Fibroblast of lung (primary cell): Measurements from ENCODE around the gene ANK2. TPM values are rescaled to one million over a fixed set of nuclear protein-coding genes. Genes with fewer than 3 reads are reported as not detected.

Experiments
- DNase-seq, 2 donors: peaks; one replicate each; pipeline versions ENCODE4 v3.0.0 to v3.0.0-alpha.2; 2010; ENCODE audit warnings: low read depth in 2 of 2
- H2AFZ ChIP-seq: 2 replicates; pipeline ENCODE4 v1.5.1; 2012; ENCODE audit warnings: low read length, control low read depth, inconsistent platforms
- H3K27ac ChIP-seq: 2 replicates; pipeline ENCODE4 v1.5.1; 2011; ENCODE audit warnings: low read length, control low read depth; ENCODE audit not compliant: insufficient read depth
- H3K27me3 ChIP-seq: 2 replicates; pipeline ENCODE4 v1.5.1; 2011; ENCODE audit warnings: mild to moderate bottlenecking, low read length; ENCODE audit not compliant: control insufficient read depth, insufficient read depth
- H3K36me3 ChIP-seq: 2 replicates; pipeline ENCODE4 v1.5.1; 2011; ENCODE audit warnings: low read length; ENCODE audit not compliant: control insufficient read depth, insufficient read depth
- H3K4me1 ChIP-seq: 2 replicates; pipeline ENCODE4 v1.5.1; 2011; ENCODE audit warnings: low read length; ENCODE audit not compliant: control insufficient read depth, insufficient read depth; ENCODE audit errors: extremely low read depth
- H3K4me2 ChIP-seq: 2 replicates; pipeline ENCODE4 v1.5.1; 2011; ENCODE audit warnings: low read length, control low read depth; ENCODE audit not compliant: insufficient read depth; ENCODE audit errors: extremely low read depth
- H3K4me3 ChIP-seq, 4 experiments: fragments of 200-600 bp in 1 of 4; sonication (generic) in 1 of 4; replicated peaks in 1 of 4; 2 replicates each; pipeline ENCODE4 v1.5.1; 2011 to 2016; ENCODE audit warnings: low read length in 4 of 4, low read depth in 3 of 4, mild to moderate bottlenecking in 3 of 4, control low read depth in 2 of 4, inconsistent platforms in 1 of 4, mixed read lengths in 1 of 4; ENCODE audit not compliant: insufficient read depth in 1 of 4; ENCODE audit errors: control extremely low read depth in 1 of 4
- H3K79me2 ChIP-seq: 2 replicates; pipeline ENCODE4 v1.5.1; 2012; ENCODE audit warnings: mild to moderate bottlenecking, low read length, inconsistent platforms; ENCODE audit not compliant: control insufficient read depth, insufficient read depth
- H3K9ac ChIP-seq: 2 replicates; pipeline ENCODE4 v1.5.1; 2011; ENCODE audit warnings: mild to moderate bottlenecking, low read length, control low read depth; ENCODE audit not compliant: insufficient read depth
- H3K9me3 ChIP-seq: 2 replicates; pipeline ENCODE4 v1.5.1; 2012; ENCODE audit warnings: low read depth, low read length; ENCODE audit not compliant: control insufficient read depth, insufficient read depth
- H4K20me1 ChIP-seq: 2 replicates; pipeline ENCODE4 v1.5.1; 2011; ENCODE audit warnings: low read length; ENCODE audit not compliant: control insufficient read depth, insufficient read depth; ENCODE audit errors: extremely low read depth
- EZH2 ChIP-seq: IDR thresholded peaks from 2 replicates; pipeline ENCODE4 v1.5.1; 2012; ENCODE audit warnings: low read length, control low read depth, mild to moderate bottlenecking; ENCODE audit errors: missing control alignments
- polyA plus RNA-seq, 2 donors: library from polyadenylated mRNA; depleted of rRNA in 1 of 2; stranded (reverse) in 1 of 2; unstranded in 1 of 2; fragments of >200 nt; gene quantifications; 2 replicates each; pipeline ENCODE4 v1.2.1, GENCODE V29; 2011 to 2012; ENCODE audit warnings: missing spikeins in 1 of 2
- total RNA-seq: library from RNA; depleted of rRNA; stranded (reverse); fragments of >200 nt; gene quantifications from 2 replicates; pipeline ENCODE4 v1.2.1, GENCODE V29; 2014
- TF ChIP-seq, protein P1 (sequence below), 2 donors: IDR thresholded peaks in 1 of 2; conservative IDR thresholded peaks in 1 of 2; 1 replicate in 1 of 2; 2 replicates in 1 of 2; pipeline ENCODE4 v1.5.1; 2011 to 2012; ENCODE audit warnings: low read length in 2 of 2, control low read depth in 1 of 2, inconsistent platforms in 1 of 2, low read depth in 1 of 2, mild to moderate bottlenecking in 1 of 2

ANK2 gene
- total and polyA plus RNA-seq, 2 donors (not counting 1 experiment from before 2014, with no cell fraction given) = 10.9 to 95.1 TPM

DNA sequence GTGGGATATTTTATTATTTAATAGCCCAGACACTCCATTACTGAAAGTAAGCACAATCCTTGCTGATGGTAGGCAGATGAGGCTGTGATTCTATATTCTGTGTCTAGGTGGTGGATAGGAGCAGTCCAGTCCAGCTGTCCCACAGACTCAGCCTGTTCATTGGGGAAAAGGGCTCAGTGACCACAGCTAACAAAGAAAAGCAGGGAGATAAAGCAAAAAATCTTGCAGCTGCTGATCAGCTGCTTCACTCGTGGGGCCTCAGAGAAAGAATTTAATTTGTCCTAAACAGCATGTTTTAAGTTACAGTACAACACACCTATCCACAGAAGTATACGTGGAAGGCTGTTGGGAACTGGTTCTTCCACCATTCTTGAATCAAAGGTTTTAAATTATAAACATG, 40.7 kb upstream of the ANK2 start:
- no peak for DNase-seq
- Histone ChIP-seq H3K79me2 (no peaks in the 10 kb centered on the region), H3K4me3 (no peak overlapping the region), H3K4me1 (no peaks in the 10 kb centered on the region), H3K4me2 (no peak overlapping the region), H3K36me3 (no peaks in the 10 kb centered on the region), H2AFZ (no peak overlapping the region), H3K9me3 (no peaks in the 10 kb centered on the region), H3K27ac (no peak overlapping the region), H3K9ac (no peak overlapping the region), H4K20me1 (no peaks in the 10 kb centered on the region), H3K27me3 (no peaks in the 10 kb centered on the region)
- TF ChIP-seq, protein P1, sequence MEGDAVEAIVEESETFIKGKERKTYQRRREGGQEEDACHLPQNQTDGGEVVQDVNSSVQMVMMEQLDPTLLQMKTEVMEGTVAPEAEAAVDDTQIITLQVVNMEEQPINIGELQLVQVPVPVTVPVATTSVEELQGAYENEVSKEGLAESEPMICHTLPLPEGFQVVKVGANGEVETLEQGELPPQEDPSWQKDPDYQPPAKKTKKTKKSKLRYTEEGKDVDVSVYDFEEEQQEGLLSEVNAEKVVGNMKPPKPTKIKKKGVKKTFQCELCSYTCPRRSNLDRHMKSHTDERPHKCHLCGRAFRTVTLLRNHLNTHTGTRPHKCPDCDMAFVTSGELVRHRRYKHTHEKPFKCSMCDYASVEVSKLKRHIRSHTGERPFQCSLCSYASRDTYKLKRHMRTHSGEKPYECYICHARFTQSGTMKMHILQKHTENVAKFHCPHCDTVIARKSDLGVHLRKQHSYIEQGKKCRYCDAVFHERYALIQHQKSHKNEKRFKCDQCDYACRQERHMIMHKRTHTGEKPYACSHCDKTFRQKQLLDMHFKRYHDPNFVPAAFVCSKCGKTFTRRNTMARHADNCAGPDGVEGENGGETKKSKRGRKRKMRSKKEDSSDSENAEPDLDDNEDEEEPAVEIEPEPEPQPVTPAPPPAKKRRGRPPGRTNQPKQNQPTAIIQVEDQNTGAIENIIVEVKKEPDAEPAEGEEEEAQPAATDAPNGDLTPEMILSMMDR (conservative IDR thresholded peaks at IDR 0.05 in 1 of 2, IDR thresholded peaks at IDR 0.05 in 1 of 2; ENCODE audit: low read depth in 1 of 2, low read length in 2 of 2) = no peak
- TF ChIP-seq EZH2 = no peak

- no peak for DNase-seq
- Histone ChIP-seq H3K27ac (no peak overlapping the region), H3K36me3 (no peaks in the 10 kb centered on the region), H3K4me2 (no peak overlapping the region), H3K79me2 (no peaks in the 10 kb centered on the region), H3K4me1 (no peaks in the 10 kb centered on the region), H4K20me1 (no peaks in the 10 kb centered on the region), H3K9ac (no peak overlapping the region), H3K27me3 (no peaks in the 10 kb centered on the region), H3K9me3 (no peaks in the 10 kb centered on the region), H3K4me3 (no peak overlapping the region), H2AFZ (no peak overlapping the region)
- TF ChIP-seq EZH2 = no peak
- TF ChIP-seq, protein P1 (conservative IDR thresholded peaks at IDR 0.05 in 1 of 2, IDR thresholded peaks at IDR 0.05 in 1 of 2; ENCODE audit: low read depth in 1 of 2, low read length in 2 of 2) = no peak
Observed at GRCh38 chr4:113009461-113009860, 40.0 kb upstream of the ANK2 start.

GRCh38 chr4:113012122-113012725, 37.2 kb upstream of the ANK2 start:
- Histone ChIP-seq H3K4me3 (no peak overlapping the region), H4K20me1 (no peaks in the 10 kb centered on the region), H3K9me3 (no peaks in the 10 kb centered on the region), H3K79me2 (no peaks in the 10 kb centered on the region), H3K36me3 (no peaks in the 10 kb centered on the region), H3K27me3 (no peaks in the 10 kb centered on the region), H3K4me2 (no peak overlapping the region), H3K9ac (no peak overlapping the region), H3K27ac (no peak overlapping the region), H3K4me1 (no peaks in the 10 kb centered on the region), H2AFZ (no peak overlapping the region)
- DNase-seq = no peak
- TF ChIP-seq, protein P1 (conservative IDR thresholded peaks at IDR 0.05 in 1 of 2, IDR thresholded peaks at IDR 0.05 in 1 of 2; ENCODE audit: low read depth in 1 of 2, low read length in 2 of 2) = no peak
- TF ChIP-seq EZH2 = no peak
